GM12878 (cell line): ENCODE data around the gene ZNF620. TPM values are rescaled to one million over a fixed set of nuclear protein-coding genes. Genes with fewer than 3 reads are reported as not detected.

ENCODE experiments used
- ATAC-seq: fragments of 200-7000 bp; cut with Tn5 transposase; 3 replicates; pipeline ENCODE4 v1.9.1; 2020; ENCODE audit warnings: mild to moderate bottlenecking, moderate library complexity
- BruUV-seq: library from RNA; stranded (reverse); fragments of 400-500 nt; replicated peaks from 2 replicates; lab custom pipeline; 2021; lab: Mats Ljungman, UMichigan
- CTCF ChIA-PET: fragments of 300-600 bp; sonication (Branson Sonifier 250); formaldehyde crosslinking; extraction: SDS; loops from one replicate; lab custom pipeline; 2021; ENCODE audit warnings: inconsistent platforms; lab: Yijun Ruan, JAX
- POLR2A ChIA-PET: fragments of 350-600 bp; formaldehyde crosslinking; extraction: SDS; loops from one replicate; lab custom pipeline; 2021; ENCODE audit warnings: inconsistent platforms; lab: Charles Lee
- RAD21 ChIA-PET: fragments of 300-600 bp; sonication (Branson Sonifier 250); formaldehyde crosslinking; loops from one replicate; lab custom pipeline; 2023; ENCODE audit warnings: antibody characterized with exemption; ENCODE audit not compliant: unreplicated experiment; lab: Charles Lee
- SMC1A ChIA-PET: fragments of 300-600 bp; sonication (Branson Sonifier 250); formaldehyde crosslinking; loops from one replicate; lab custom pipeline; 2023; ENCODE audit not compliant: unreplicated experiment, uncharacterized antibody; lab: Charles Lee
- DNase-seq: peaks from one replicate; pipeline ENCODE4 v3.0.0-alpha.2; 2011; ENCODE audit warnings: low read depth, low spot score
- FAIRE-seq: peaks from 3 replicates; lab custom pipeline; 2011; peaks lifted over from hg19 to GRCh38; lab: Jason Lieb, UNC
- H2AFZ ChIP-seq: 2 replicates; pipeline ENCODE4 v1.6.0; 2011; ENCODE audit warnings: low read depth, low read length, control low read depth; ENCODE audit not compliant: control insufficient read depth
- H3K27ac ChIP-seq: 2 replicates; pipeline ENCODE4 v1.5.1; 2011; ENCODE audit warnings: control low read depth; ENCODE audit not compliant: control insufficient read depth, insufficient read depth
- H3K27me3 ChIP-seq, 2 experiments: replicated peaks in 1 of 2; 2 replicates each; pipeline versions ENCODE4 v1.6.0 to v1.6.1; 2011; ENCODE audit warnings: low read length in 1 of 2; ENCODE audit not compliant: control insufficient read depth in 2 of 2, insufficient read depth in 2 of 2
- H3K36me3 ChIP-seq, 2 experiments: 2 replicates each; pipeline ENCODE4 v1.5.1; 2011; ENCODE audit warnings: low read length in 1 of 2; ENCODE audit not compliant: control insufficient read depth in 2 of 2, insufficient read depth in 2 of 2
- H3K4me1 ChIP-seq: 2 replicates; pipeline ENCODE4 v1.6.1; 2011; ENCODE audit warnings: mild to moderate bottlenecking, low read length, moderate library complexity, mixed read lengths; ENCODE audit not compliant: control insufficient read depth, insufficient read depth
- H3K4me2 ChIP-seq: 2 replicates; pipeline ENCODE4 v1.6.0; 2011; ENCODE audit warnings: control low read depth; ENCODE audit not compliant: control insufficient read depth, insufficient read depth
- H3K4me3 ChIP-seq: fragments of 200-600 bp; sonication (generic); 2 replicates; pipeline ENCODE4 v1.5.1; 2016
- H3K79me2 ChIP-seq: 2 replicates; pipeline ENCODE4 v1.6.0; 2011; ENCODE audit warnings: low read length; ENCODE audit not compliant: control insufficient read depth, insufficient read depth
- H3K9ac ChIP-seq: 2 replicates; pipeline ENCODE4 v1.8.0; 2011; ENCODE audit warnings: low read length, control low read depth, mixed read lengths; ENCODE audit not compliant: control insufficient read depth, insufficient read depth
- H3K9me3 ChIP-seq: replicated peaks from 3 replicates; pipeline ENCODE4 v1.5.1; 2011; ENCODE audit warnings: mild to moderate bottlenecking, low read length; ENCODE audit not compliant: control insufficient read depth, insufficient read depth
- H4K20me1 ChIP-seq: 2 replicates; pipeline ENCODE4 v1.6.0; 2011; ENCODE audit not compliant: control insufficient read depth, insufficient read depth
- CREM ChIP-seq: IDR thresholded peaks from 2 replicates; pipeline ENCODE4 v1.6.1; 2014; ENCODE audit warnings: antibody characterized with exemption, low read depth
- GATAD2B ChIP-seq: fragments of 450-650 bp; conservative IDR thresholded peaks from 2 replicates; pipeline ENCODE4 v1.6.1; 2017; ENCODE audit warnings: low read depth, mild to moderate bottlenecking, moderate library complexity
- HDAC2 ChIP-seq: fragments of 200-600 bp; sonication (generic); IDR thresholded peaks from 2 replicates; pipeline ENCODE4 v1.6.1; 2017
- POLR2A ChIP-seq: IDR thresholded peaks from 2 replicates; pipeline ENCODE4 v1.6.1; 2011; ENCODE audit warnings: low read depth, mild to moderate bottlenecking, low read length
- POLR2AphosphoS5 ChIP-seq: IDR thresholded peaks from 2 replicates; pipeline ENCODE4 v1.6.1; 2011; ENCODE audit warnings: mild to moderate bottlenecking, low read length, inconsistent platforms
- POU2F2 ChIP-seq: IDR thresholded peaks from 3 replicates; pipeline ENCODE4 v1.6.1; 2011; ENCODE audit warnings: low read depth, mild to moderate bottlenecking, low read length, borderline replicate concordance
- ZNF384 ChIP-seq: IDR thresholded peaks from 2 replicates; pipeline ENCODE4 v1.6.1; 2012; ENCODE audit warnings: low read depth, mild to moderate bottlenecking, low read length, improper control_type of control experiment, borderline replicate concordance
- whole genome bisulfite sequencing: methylation state at CpG from one replicate; pipeline ENCODE4 v1.1.6; 2016; ENCODE audit warnings: low lambda C conversion rate; ENCODE audit not compliant: insufficient replicate concordance, insufficient coverage; ENCODE audit errors: missing lambda C conversion rate; 5-methylcytosine and 5-hydroxymethylcytosine counted together
- in situ Hi-C: fragments of 300-500 bp; cut with MboI; formaldehyde crosslinking; loops from 9 replicates; pipeline ENCODE4 v1.14.3; 2018; ENCODE audit warnings: mixed read lengths
- intact Hi-C: fragments of 100-400 bp; cut with micrococcal nuclease; formaldehyde crosslinking; loops from one replicate; pipeline ENCODE4 v1.14.2; 2022; ENCODE audit not compliant: unreplicated experiment
- polyA plus RNA-seq, 11 experiments: library from polyadenylated mRNA; depleted of rRNA in 4 of 11; unstranded in 6 of 11; stranded (reverse) in 5 of 11; fragments of >200 nt; fragmentation: Nextera tagmentation in 4 of 11; fragmentation: Illumina TruSeq in 1 of 11; extraction: Ambion mirVana in 4 of 11; extraction: Trizol in 1 of 11; gene quantifications; 1 replicate in 1 of 11; 2 replicates in 10 of 11; pipeline versions ENCODE4 v1.2.1 to v1.2.3, GENCODE V29; 2011 to 2016; ENCODE audit warnings: inconsistent platforms in 2 of 11, missing spikeins in 2 of 11, low read depth in 1 of 11
- total RNA-seq, 4 experiments: library from RNA; depleted of rRNA in 3 of 4; stranded (reverse); fragments of >200 nt in 3 of 4; fragmentation: Illumina TruSeq in 1 of 4; extraction: Trizol in 1 of 4; gene quantifications; 2 replicates each; pipeline versions ENCODE4 v1.2.1 to v1.2.3, GENCODE V29; 2013 to 2021
- TF ChIP-seq, protein P1 (sequence below): IDR thresholded peaks from 2 replicates; pipeline ENCODE4 v1.6.1; 2011; ENCODE audit warnings: low read depth, low read length, improper control_type of control experiment, borderline replicate concordance
- TF ChIP-seq, protein P2 (sequence below): fragments of 450-650 bp; conservative IDR thresholded peaks from 2 replicates; pipeline ENCODE4 v1.6.1; 2017; ENCODE audit warnings: mild to moderate bottlenecking, moderate library complexity

ZNF620 gene
- total and polyA plus RNA-seq, 10 of the 15 experiments (the other 5 are each of a cell fraction or from before 2014, with no cell fraction given), result 1.3 to 4.3 (median 2.2) TPM

- in situ Hi-C loops, result no loop called here
- no peaks in the 10 kb centered on the region for H4K20me1 ChIP-seq
- ChIA-PET SMC1A (interaction anchor here (1.7 kb wide), 1 partner anchor 14 kb away, joined by 3 read pairs; no protein-coding TSS in a partner anchor), CTCF (no interaction called here), POLR2A (no interaction called here), RAD21 (no interaction called here)
- H3K4me2 ChIP-seq, result no peak overlapping the region
- ATAC-seq (peak; percentile 7; the same call in 2 of the 3 replicates), FAIRE-seq (no peak), DNase-seq (no peak)
- no peak overlapping the region for H2AFZ ChIP-seq
- H3K9me3 ChIP-seq, result no peaks in the 10 kb centered on the region
- intact Hi-C loops, result no loop called here
- H3K9ac ChIP-seq, result no peak overlapping the region
- 42% methylated on average over 8 of the region's 9 CpGs for WGBS
- TF ChIP-seq, protein P1, sequence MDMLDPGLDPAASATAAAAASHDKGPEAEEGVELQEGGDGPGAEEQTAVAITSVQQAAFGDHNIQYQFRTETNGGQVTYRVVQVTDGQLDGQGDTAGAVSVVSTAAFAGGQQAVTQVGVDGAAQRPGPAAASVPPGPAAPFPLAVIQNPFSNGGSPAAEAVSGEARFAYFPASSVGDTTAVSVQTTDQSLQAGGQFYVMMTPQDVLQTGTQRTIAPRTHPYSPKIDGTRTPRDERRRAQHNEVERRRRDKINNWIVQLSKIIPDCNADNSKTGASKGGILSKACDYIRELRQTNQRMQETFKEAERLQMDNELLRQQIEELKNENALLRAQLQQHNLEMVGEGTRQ, result no peak
- TF ChIP-seq POLR2A (peak; percentile 40; the same call in 1 of the 2 replicates), POU2F2 (peak; percentile 9; the same call in 1 of the 3 replicates), POLR2AphosphoS5 (peak; percentile 59; the same call in 1 of the 2 replicates)
- no peak overlapping the region for H3K4me3 ChIP-seq
- no peaks in the 10 kb centered on the region for H3K4me1 ChIP-seq
- peaks cover 7 to 21% of the 10 kb centered on the region in 2 experiments for H3K36me3 ChIP-seq
- H3K27me3 ChIP-seq, result no peaks in the 10 kb centered on the region
- H3K27ac ChIP-seq, result no peak overlapping the region
- no TSS peak for BruUV-seq
- H3K79me2 ChIP-seq, result peaks cover 6% of the 10 kb centered on the region
Observed at GRCh38 chr3:40464339-40465110, 41.3 kb upstream of the ZNF620 start.

DNA sequence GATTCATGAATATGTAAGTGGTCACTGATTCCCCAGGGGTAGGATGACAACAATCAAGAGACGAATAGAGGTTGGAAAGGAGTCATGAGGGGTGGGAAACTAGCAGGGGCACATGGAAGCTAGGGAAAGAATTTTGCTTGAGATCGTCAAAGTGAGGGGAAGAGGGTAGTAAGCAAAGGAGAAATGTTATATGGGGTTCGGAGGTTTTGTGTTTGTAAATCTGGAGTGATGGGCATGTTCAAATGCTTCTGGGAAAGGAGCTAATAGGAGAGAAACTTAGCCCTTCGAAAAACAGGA, 40.8 kb upstream of the ZNF620 start:
- RAD21 ChIA-PET, result no interaction called here
- Histone ChIP-seq H3K9me3 (no peaks in the 10 kb centered on the region), H3K4me1 (no peaks in the 10 kb centered on the region), H3K79me2 (peaks cover 3% of the 10 kb centered on the region), H4K20me1 (no peaks in the 10 kb centered on the region), H3K4me2 (no peak overlapping the region), H3K4me3 (no peak overlapping the region), H3K36me3 (peaks cover 7 to 18% of the 10 kb centered on the region in 2 experiments), H3K27me3 (no peaks in the 10 kb centered on the region), H3K27ac (no peak overlapping the region), H2AFZ (no peak overlapping the region), H3K9ac (no peak overlapping the region)
- no peak for ATAC-seq
- TF ChIP-seq ZNF384 (no peak), GATAD2B (no peak), HDAC2 (no peak), CREM (no peak)
- TF ChIP-seq, protein P2, sequence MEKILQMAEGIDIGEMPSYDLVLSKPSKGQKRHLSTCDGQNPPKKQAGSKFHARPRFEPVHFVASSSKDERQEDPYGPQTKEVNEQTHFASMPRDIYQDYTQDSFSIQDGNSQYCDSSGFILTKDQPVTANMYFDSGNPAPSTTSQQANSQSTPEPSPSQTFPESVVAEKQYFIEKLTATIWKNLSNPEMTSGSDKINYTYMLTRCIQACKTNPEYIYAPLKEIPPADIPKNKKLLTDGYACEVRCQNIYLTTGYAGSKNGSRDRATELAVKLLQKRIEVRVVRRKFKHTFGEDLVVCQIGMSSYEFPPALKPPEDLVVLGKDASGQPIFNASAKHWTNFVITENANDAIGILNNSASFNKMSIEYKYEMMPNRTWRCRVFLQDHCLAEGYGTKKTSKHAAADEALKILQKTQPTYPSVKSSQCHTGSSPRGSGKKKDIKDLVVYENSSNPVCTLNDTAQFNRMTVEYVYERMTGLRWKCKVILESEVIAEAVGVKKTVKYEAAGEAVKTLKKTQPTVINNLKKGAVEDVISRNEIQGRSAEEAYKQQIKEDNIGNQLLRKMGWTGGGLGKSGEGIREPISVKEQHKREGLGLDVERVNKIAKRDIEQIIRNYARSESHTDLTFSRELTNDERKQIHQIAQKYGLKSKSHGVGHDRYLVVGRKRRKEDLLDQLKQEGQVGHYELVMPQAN, result no peak
- 56% methylated on average over 3 of the region's 4 CpGs for WGBS
- in situ Hi-C loops (no loop called here), intact Hi-C loops (no loop called here)
- DNase-seq, result no peak
- SMC1A ChIA-PET, result no interaction called here
- POLR2A ChIA-PET, result no interaction called here
- no peak for FAIRE-seq
- BruUV-seq, result no TSS peak
- CTCF ChIA-PET, result no interaction called here
